HCT116 (cell line): Measurements from ENCODE around the gene PXDN.

Experiments
- EZH2 ChIP-seq: fragments of 200-600 bp; sonication (generic); IDR thresholded peaks from 2 replicates; pipeline ENCODE4 v1.6.1; 2017; ENCODE audit warnings: antibody characterized with exemption, mixed run types
- JUND ChIP-seq: IDR thresholded peaks from 2 replicates; pipeline ENCODE4 v1.6.1; 2012
- POLR2A ChIP-seq: IDR thresholded peaks from 2 replicates; pipeline ENCODE4 v1.7.0; 2011; ENCODE audit warnings: borderline replicate concordance; ENCODE audit not compliant: insufficient read depth, insufficient read length; ENCODE audit errors: extremely low read depth
- POLR2AphosphoS5 ChIP-seq: IDR thresholded peaks from 2 replicates; pipeline ENCODE4 v1.6.1; 2011; ENCODE audit warnings: mild to moderate bottlenecking, low read depth, low read length, moderate library complexity
- TF ChIP-seq, protein P1 (sequence below), 3 experiments: fragments of 200-600 bp in 1 of 3; sonication (generic) in 1 of 3; IDR thresholded peaks in 2 of 3; conservative IDR thresholded peaks in 1 of 3; 2 replicates each; pipeline ENCODE4 v1.5.1; 2012 to 2017; ENCODE audit warnings: low read depth in 2 of 3, low read length in 2 of 3, antibody characterized with exemption in 1 of 3, borderline replicate concordance in 1 of 3, control low read depth in 1 of 3, mild to moderate bottlenecking in 1 of 3, mixed read lengths in 1 of 3, mixed run types in 1 of 3, moderate library complexity in 1 of 3; ENCODE audit not compliant: insufficient read depth in 1 of 3
- TF ChIP-seq, protein P2 (sequence below): IDR thresholded peaks from 2 replicates; pipeline ENCODE4 v1.6.1; 2012; ENCODE audit warnings: low read depth

DNA sequence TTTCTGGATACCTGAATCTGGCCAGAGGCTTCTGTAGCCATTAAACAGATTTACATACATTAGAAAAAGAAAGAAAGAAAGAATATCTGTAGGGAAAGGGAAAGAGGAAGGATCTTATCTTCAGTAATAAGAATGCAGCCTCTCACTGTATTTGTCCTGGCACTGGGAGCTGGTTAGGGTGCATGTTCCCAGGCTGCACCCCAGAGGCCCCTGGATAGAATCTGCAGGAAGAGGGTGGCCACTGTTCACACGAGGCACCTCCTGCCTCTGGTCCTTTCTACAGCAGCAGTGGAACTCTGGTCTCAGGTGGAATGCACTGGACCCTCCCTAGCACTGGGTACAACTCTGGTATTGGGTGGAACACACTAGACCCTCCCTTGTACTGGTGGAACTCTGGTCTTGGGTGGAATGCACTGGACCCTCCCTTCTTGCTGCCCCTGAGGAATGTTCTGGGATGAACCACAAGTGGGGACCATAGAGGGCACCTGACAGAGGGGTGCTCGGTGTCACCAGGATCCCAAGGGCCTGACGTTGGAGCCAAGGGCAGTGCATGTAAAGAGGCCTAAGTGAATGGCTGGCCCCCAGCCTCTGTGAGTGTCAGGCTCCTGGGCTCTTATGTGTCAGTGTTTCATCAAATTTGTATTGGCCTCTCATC, 27.4 kb upstream of the PXDN start:
- TF ChIP-seq POLR2A: no peak
- no peak for TF ChIP-seq EZH2
- TF ChIP-seq, protein P1, sequence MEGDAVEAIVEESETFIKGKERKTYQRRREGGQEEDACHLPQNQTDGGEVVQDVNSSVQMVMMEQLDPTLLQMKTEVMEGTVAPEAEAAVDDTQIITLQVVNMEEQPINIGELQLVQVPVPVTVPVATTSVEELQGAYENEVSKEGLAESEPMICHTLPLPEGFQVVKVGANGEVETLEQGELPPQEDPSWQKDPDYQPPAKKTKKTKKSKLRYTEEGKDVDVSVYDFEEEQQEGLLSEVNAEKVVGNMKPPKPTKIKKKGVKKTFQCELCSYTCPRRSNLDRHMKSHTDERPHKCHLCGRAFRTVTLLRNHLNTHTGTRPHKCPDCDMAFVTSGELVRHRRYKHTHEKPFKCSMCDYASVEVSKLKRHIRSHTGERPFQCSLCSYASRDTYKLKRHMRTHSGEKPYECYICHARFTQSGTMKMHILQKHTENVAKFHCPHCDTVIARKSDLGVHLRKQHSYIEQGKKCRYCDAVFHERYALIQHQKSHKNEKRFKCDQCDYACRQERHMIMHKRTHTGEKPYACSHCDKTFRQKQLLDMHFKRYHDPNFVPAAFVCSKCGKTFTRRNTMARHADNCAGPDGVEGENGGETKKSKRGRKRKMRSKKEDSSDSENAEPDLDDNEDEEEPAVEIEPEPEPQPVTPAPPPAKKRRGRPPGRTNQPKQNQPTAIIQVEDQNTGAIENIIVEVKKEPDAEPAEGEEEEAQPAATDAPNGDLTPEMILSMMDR (IDR thresholded peaks at IDR 0.05 in 2 of 3, conservative IDR thresholded peaks at IDR 0.05 in 1 of 3; ENCODE audit: borderline replicate concordance in 1 of 3, insufficient read depth in 1 of 3, low read depth in 2 of 3, low read length in 2 of 3): no peak
- TF ChIP-seq, protein P2, sequence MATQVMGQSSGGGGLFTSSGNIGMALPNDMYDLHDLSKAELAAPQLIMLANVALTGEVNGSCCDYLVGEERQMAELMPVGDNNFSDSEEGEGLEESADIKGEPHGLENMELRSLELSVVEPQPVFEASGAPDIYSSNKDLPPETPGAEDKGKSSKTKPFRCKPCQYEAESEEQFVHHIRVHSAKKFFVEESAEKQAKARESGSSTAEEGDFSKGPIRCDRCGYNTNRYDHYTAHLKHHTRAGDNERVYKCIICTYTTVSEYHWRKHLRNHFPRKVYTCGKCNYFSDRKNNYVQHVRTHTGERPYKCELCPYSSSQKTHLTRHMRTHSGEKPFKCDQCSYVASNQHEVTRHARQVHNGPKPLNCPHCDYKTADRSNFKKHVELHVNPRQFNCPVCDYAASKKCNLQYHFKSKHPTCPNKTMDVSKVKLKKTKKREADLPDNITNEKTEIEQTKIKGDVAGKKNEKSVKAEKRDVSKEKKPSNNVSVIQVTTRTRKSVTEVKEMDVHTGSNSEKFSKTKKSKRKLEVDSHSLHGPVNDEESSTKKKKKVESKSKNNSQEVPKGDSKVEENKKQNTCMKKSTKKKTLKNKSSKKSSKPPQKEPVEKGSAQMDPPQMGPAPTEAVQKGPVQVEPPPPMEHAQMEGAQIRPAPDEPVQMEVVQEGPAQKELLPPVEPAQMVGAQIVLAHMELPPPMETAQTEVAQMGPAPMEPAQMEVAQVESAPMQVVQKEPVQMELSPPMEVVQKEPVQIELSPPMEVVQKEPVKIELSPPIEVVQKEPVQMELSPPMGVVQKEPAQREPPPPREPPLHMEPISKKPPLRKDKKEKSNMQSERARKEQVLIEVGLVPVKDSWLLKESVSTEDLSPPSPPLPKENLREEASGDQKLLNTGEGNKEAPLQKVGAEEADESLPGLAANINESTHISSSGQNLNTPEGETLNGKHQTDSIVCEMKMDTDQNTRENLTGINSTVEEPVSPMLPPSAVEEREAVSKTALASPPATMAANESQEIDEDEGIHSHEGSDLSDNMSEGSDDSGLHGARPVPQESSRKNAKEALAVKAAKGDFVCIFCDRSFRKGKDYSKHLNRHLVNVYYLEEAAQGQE: no peak
- no peak for TF ChIP-seq POLR2AphosphoS5
- no peak for TF ChIP-seq JUND
